Hepatic stellate cell (primary cell): ENCODE results near the gene NOP10.
"Not testable (repeated sequence)": the region's sequence is repeated elsewhere in the genome, so short reads cannot be mapped to it uniquely, and the experiment has no call there.

Source experiments
- DNase-seq: peaks from one replicate; pipeline ENCODE4 v3.0.0; 2011; ENCODE audit warnings: low spot score

NOP10 gene

GRCh38 chr15:34342737-34343575 lies at the start of gene NOP10, which contains the start of gene NUTM1:
TSS of gene NOP10 (minus strand) at chr15:34343136. CDS start at chr15:34343073, 63 bp downstream.
TSS of gene NUTM1 (plus strand) at chr15:34343315. CDS start at chr15:34343697, 382 bp downstream.
- peak; percentile 80 for DNase-seq

DNA sequence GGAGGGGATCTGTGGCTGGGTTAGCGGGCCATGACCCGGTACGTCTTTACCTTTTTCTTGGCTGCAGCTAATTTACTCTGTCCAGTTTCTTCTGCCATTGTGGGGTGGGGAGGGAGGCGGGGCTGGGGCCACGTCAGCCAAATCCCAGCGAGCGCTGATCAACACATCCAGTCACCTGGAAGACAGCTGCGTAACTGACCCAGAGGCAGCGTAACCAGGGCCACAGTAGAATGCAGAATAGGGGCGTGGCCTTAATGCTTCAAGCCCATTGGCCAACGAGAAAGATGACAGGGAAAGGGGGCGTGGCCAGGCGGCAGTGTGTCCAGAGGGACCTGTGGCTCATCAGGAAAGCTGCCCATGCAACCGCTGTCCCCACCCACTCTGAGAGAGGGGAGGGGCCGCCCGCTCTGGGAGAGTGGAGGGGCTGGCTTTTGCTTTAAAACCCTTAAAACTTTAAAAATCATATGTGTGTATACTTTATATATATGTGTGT lies 46.7 kb upstream of the NOP10 start:
- DNase-seq, result not testable (repeated sequence)

- not testable (repeated sequence) for DNase-seq
Observed at GRCh38 chr15:34381829-34382521, 39.0 kb upstream of the NOP10 start.

DNA sequence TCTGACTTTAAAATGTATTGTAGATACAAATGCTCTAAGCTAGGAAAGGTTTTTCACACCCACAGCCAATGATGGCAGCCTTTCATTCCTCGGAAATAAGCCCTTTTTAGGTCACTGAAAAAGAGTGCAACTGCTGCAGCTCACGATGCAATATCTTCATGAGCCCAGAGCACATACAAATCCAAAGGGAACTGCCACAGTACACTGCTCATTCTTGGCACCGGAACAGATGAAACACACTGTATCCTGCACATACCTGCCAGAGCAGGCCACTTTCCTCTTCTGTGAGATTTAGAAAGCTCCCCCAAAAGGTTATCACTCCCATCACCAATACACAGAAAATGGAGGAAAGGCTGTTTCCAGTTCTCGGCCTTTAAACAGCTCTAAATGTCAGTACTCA lies 37.6 kb upstream of the NOP10 start:
- DNase-seq, result not testable (repeated sequence)

GRCh38 chr15:34376856-34377255 lies 33.9 kb upstream of the NOP10 start:
- no peak for DNase-seq

DNA sequence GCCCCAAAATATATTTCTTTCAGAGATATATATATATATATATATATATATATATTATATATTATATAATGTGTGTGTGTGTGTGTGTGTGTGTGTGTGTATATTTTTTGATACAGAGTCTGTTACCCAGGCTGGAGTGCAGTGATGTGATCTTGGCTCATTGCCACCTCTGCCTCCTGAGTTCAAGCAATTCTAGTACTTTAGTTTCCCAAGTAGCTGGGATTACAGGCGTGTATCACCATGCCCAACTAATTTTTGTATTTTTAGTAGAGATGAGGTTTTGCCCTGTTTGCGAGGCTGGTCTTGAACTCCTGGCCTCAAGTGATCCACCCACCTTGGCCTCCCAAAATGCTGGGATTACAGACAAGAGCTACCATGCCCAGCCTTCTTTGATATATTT lies 32.6 kb upstream of the NOP10 start:
- DNase-seq, result not testable (repeated sequence)

DNA sequence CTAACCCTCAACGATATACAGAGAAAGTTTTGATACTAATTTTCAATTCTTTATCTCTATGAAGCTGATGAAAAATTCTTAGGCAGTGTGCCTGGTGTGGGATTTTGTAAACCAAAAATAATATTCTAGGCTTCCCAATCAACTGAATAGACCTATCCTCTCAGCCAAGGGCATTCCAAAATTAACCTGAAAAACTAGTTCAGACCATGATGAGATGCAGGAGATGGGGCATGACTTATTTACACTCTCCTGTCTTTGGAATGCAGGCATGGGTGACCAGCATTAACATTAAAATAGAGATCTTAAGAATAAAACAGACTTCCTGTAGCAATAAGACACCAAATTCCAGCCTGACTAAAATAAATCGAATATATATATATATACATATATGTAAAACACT lies 31.9 kb upstream of the NOP10 start:
- no peak for DNase-seq

DNA sequence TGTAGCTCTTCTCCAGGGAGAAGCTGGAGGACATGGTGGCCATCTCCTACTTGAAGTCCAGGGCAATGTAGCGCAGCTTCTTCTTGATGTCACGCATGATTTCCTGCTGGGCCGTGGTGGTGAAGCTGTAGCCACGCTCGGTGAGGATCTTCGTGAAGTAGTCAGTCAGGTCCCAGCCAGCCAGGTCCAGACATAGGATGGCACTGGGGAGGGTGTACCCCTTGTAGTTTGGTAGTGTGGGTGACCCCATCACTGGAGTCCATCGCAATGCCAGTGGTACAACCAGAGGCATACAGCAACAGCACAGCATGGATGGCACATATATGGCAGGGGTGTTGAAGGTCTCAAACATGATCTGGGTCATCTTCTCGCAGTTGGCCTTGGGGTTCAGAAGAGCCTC lies 31.0 kb upstream of the NOP10 start:
- no peak for DNase-seq

DNA sequence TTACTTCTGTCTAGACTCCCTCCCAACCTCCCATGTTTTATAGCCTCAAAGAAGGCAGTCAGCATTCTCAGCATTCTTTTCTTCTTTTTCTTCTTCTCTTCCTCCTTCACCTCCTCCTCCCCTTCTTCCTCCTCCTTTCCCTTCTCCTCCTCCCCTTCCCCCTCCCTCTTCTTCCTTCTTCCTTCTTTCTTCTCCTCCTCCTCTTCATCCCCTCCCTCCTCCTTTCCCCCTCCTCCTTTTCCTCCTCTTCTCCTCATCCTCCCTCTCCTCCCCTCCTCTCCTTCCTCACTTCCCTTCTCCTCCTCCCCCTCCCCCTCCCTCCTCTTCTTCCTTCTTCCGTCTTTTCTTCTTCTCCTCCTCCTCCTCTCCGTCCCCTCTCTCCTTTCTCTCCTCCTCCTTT lies 27.7 kb upstream of the NOP10 start:
- DNase-seq, result no peak

GRCh38 chr15:34370129-34370528 lies 27.2 kb upstream of the NOP10 start:
- DNase-seq, result no peak

DNA sequence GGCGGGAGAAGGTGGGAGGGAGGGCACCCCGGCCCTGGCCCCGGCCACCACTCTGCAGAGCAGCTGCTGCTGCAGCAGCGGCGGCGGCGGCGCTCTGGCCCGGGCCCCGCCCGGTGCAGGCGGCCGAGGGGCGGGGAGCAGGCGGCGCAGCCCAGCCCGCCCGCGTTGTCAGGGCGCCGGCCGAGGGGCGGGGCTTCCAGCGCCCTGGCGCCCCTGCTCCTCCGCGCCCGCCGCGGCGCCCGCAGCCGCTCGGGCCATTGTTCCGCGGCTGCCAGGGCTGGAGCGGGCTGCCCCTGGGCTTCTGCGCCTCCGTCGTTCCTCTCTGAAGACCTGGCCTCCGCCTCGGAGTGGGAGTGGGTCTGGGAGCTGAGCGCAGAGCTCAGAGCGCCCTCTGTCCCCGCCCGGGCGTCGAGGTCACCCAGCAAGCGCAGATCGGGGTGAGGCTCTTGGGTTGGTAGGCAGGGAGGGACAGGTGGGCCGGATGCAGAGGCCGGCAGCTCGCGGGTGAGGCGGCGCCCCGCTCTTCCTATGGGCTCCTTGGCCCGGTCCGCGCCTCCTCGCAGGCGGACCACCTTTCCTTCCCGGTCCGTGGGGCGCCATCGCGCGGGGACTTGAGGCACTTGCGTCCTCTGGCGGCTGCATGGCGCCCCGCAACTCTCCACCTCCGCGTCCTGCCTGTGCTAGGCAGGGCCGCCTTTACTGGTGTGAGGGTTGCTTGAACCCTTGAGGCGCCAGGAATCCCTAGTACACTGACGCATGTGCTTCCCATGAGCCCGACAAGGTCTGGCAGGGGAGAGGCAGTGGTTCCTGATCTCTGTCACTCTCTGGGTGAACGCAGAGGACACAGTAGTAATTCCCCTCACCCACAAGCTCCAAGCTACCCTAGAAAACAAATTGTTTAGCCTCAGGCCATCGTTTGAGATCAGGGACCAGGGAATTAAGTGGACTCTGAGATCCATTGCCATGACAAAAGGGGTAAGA lies 24.5 kb upstream of the NOP10 start, which contains the start of gene LPCAT4:
LPCAT4 (minus strand) TSS at position 96 of the 981 bp plus-strand sequence. CDS start 96 bp downstream, outside the sequence.
- DNase-seq, result peak; percentile 90

DNA sequence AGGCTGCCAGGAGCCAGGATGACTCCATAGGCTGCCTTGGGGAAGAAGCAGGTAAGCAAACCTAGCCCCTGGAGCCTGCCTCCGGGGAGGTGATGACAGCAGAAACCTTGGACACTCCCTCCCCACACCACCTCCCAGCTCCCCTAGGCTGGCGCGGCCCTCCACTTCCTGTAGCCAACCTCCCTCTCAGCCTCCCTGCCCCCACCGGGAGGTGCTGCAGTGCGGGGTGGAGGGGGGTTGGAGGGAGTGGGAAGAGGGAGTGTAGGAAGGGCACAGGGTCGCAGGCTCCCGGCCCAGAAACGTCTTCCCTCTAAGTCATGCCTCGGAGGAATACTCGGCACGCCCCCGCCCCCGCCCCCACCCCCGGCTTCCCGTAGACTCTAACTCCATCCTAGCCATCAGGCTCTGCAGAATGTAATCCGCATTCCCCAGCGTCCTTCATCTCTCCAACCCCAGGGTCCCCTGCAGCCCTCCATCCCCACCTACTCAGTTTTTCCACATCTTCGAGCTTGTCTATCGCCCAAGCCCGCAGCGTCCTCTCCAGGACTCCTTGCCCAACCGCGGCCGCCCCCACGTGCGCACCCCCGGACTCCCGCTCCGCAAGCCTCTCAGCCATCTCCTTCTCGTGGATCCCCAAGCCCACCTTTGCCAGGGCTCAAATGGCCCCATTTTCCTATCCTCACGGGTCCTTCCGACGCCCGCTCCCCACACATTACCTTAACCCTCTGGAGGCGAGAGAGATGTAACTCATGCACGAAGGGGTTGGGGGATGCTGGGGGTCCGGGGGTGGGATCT lies 23.5 kb upstream of the NOP10 start:
- DNase-seq, result peak; percentile 60

GRCh38 chr15:34365836-34366235 lies 22.9 kb upstream of the NOP10 start:
- peak; percentile 16 for DNase-seq

- no peak for DNase-seq
Observed at GRCh38 chr15:34365091-34365825, 22.3 kb upstream of the NOP10 start.

DNA sequence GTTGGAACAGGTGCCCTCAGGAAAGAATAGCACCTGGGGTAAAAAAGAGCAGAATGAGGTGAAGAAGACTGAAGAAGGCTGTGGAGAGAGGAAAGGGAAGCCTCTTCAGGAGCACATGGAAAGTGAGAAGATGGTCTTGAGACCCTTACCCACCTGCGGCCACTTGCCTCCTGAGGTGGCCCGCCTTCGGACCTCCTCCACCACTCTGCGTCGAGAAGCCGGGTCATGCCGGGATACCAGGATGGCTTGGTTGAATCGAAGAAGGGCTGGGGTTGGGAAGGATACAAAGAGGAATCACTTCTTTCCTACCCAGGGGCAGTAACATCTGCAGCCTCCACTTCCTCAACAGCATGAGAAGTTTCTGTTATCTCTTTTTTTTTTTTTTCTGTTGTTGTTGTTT lies 21.1 kb upstream of the NOP10 start:
- DNase-seq, result no peak

DNA sequence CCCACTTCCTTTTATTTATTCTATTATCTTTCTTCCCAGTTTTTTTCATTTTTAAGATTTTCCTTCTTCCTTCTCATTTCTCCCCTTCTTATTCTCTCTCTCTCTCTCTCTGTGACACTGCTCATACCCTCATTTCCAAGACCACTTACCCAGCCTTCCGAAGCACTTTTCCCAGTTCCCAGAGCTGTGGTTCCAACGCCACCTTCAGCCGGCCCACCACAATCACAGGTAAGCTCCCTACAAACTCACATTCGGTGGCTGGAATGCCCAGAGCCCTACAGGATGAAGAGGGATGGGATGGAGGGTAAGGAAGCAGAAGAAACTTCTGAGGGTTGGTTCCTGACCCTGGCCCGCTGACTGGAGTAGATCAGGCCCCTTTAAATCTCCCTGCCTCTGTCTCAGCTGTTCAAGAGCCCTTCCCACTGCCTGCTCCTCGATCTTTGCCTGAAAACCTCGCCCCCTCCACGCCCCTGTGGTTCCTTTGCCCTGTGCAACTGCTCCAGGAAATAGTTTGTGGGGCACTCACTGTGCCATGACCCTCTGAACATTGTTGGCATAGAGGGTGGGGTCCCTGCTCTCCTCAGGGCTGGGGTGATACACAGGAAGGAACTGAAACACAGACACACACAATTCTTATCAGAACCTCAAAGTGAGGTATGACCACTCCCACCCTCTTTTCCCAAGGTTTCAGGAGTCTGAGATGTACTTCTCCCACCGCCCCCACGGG lies 19.3 kb upstream of the NOP10 start:
- no peak for DNase-seq

GRCh38 chr15:34361278-34361677 lies 18.3 kb upstream of the NOP10 start:
- DNase-seq, result no peak

GRCh38 chr15:34360298-34360697 lies 17.4 kb upstream of the NOP10 start:
- DNase-seq, result no peak

GRCh38 chr15:34359416-34359815 lies 16.5 kb upstream of the NOP10 start:
- no peak for DNase-seq
